Keratinocyte (primary cell): ENCODE measurements around the gene FSIP1.

ENCODE experiments used
- EZH2 ChIP-seq: IDR thresholded peaks from one replicate; pipeline ENCODE4 v1.6.1; 2012; ENCODE audit warnings: inconsistent platforms, mild to moderate bottlenecking, low read length, moderate library complexity
- TF ChIP-seq, protein P1 (sequence below), 3 experiments: IDR thresholded peaks in 1 of 3; conservative IDR thresholded peaks in 1 of 3; optimal IDR thresholded peaks in 1 of 3; 2 replicates in 2 of 3; 3 replicates in 1 of 3; pipeline versions ENCODE3 to v1.5.1; 2011; ENCODE audit warnings: low read length in 3 of 3, mild to moderate bottlenecking in 3 of 3, moderate library complexity in 2 of 3, control low read depth in 1 of 3, inconsistent platforms in 1 of 3; ENCODE audit not compliant: insufficient read depth in 2 of 3; ENCODE audit errors: extremely low read depth in 1 of 3

DNA sequence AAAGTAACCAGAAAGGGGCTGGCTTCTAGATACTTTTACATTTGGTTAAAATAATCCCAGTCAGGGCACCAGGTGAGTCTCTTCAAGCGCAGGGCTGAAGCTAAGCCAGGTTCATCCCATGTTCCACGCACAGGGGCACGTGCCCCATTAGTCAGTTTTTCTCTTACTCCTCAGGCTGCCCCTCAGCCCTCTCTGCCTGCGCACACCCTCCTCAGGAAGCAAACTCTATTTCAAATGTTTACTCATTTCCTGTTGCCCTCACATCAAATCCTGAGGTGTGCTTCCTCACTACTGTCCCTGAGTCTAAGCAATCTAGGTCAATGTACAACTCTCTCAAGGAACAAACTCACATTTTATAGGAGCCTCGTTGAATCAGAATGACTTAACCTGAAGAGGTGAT lies 153.3 kb downstream of the FSIP1 start:
- TF ChIP-seq EZH2: no peak
- TF ChIP-seq, protein P1, sequence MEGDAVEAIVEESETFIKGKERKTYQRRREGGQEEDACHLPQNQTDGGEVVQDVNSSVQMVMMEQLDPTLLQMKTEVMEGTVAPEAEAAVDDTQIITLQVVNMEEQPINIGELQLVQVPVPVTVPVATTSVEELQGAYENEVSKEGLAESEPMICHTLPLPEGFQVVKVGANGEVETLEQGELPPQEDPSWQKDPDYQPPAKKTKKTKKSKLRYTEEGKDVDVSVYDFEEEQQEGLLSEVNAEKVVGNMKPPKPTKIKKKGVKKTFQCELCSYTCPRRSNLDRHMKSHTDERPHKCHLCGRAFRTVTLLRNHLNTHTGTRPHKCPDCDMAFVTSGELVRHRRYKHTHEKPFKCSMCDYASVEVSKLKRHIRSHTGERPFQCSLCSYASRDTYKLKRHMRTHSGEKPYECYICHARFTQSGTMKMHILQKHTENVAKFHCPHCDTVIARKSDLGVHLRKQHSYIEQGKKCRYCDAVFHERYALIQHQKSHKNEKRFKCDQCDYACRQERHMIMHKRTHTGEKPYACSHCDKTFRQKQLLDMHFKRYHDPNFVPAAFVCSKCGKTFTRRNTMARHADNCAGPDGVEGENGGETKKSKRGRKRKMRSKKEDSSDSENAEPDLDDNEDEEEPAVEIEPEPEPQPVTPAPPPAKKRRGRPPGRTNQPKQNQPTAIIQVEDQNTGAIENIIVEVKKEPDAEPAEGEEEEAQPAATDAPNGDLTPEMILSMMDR (optimal IDR thresholded peaks at IDR 0.05 in 1 of 3, IDR thresholded peaks at IDR 0.05 in 1 of 3, conservative IDR thresholded peaks at IDR 0.05 in 1 of 3; ENCODE audit: extremely low read depth in 1 of 3, insufficient read depth in 2 of 3, low read length in 3 of 3): no peak
